GM21390 (cell line): Measurements from ENCODE around the gene ASPSCR1.
A peak's percentile ranks its signal among the peaks of the same experiment; 100 is the strongest.
"Not testable (repeated sequence)": the region's sequence is repeated elsewhere in the genome, so short reads cannot be mapped to it uniquely, and the experiment has no call there.

Experiments used
- ATAC-seq: cut with Tn5 transposase; IDR thresholded peaks from one replicate; pipeline ENCODE4 v1.9.1; 2021; ENCODE audit not compliant: unreplicated experiment

ASPSCR1 gene

GRCh38 chr17:82037092-82037888, 59.9 kb downstream of the ASPSCR1 start, which contains the start of gene DCXR:
DCXR (minus strand) TSS chr17:82037697; CDS start chr17:82037682, 15 bp downstream.
- ATAC-seq = peak; percentile 80

GRCh38 chr17:82037889-82038195, 60.4 kb downstream of the ASPSCR1 start:
- no peak for ATAC-seq

- ATAC-seq = not testable (repeated sequence)
Observed at GRCh38 chr17:82038796-82039409, 61.5 kb downstream of the ASPSCR1 start.

- ATAC-seq = no peak
Observed at GRCh38 chr17:82039695-82040299, 62.4 kb downstream of the ASPSCR1 start.

- no peak for ATAC-seq
Observed at GRCh38 chr17:82041144-82041814, 63.9 kb downstream of the ASPSCR1 start.

- no peak for ATAC-seq
Observed at GRCh38 chr17:82042649-82043048, 65.2 kb downstream of the ASPSCR1 start.

- ATAC-seq = no peak
Observed at GRCh38 chr17:82043507-82043906, 66.1 kb downstream of the ASPSCR1 start.

GRCh38 chr17:82045936-82046484, 68.6 kb downstream of the ASPSCR1 start:
- no peak for ATAC-seq

- no peak for ATAC-seq
Observed at GRCh38 chr17:82046903-82047302, 69.5 kb downstream of the ASPSCR1 start.

- ATAC-seq = no peak
Observed at GRCh38 chr17:82047379-82047778, 70.0 kb downstream of the ASPSCR1 start.

GRCh38 chr17:82047914-82048570, 70.6 kb downstream of the ASPSCR1 start:
- ATAC-seq = no peak

- ATAC-seq = no peak
Observed at GRCh38 chr17:82048571-82048971, 71.1 kb downstream of the ASPSCR1 start.

GRCh38 chr17:82049106-82049505, 71.7 kb downstream of the ASPSCR1 start:
- no peak for ATAC-seq

- ATAC-seq = no peak
Observed at GRCh38 chr17:82049521-82049971, 72.1 kb downstream of the ASPSCR1 start.

- ATAC-seq = no peak
Observed at GRCh38 chr17:82050152-82050760, 72.8 kb downstream of the ASPSCR1 start.

- ATAC-seq = no peak
Observed at GRCh38 chr17:82050761-82051641, 73.6 kb downstream of the ASPSCR1 start.

GRCh38 chr17:82051776-82052637, 74.6 kb downstream of the ASPSCR1 start, which contains the start of the genes GPS1 and RFNG:
GPS1 (plus strand) TSS chr17:82051898; CDS start chr17:82051932, 34 bp downstream.
RFNG (minus strand) TSS chr17:82051811; CDS start chr17:82051766, 45 bp downstream.
- ATAC-seq = peak; percentile 63

GRCh38 chr17:82052638-82053059, 75.2 kb downstream of the ASPSCR1 start:
- no peak for ATAC-seq
